ENCODE results near the gene LBP. TPM values are rescaled to one million over a fixed set of nuclear protein-coding genes. Genes with fewer than 3 reads are reported as not detected.

LBP gene
- total RNA-seq, 1 experiment from 2014 or later: not detected

- ChIA-PET POLR2A (no interaction called here), CTCF (interaction anchor here (0.6 to 1.5 kb wide), 8 partner anchors 10 to 543 kb away, joined by 3 to 9 read pairs (median 4); no protein-coding TSS in a partner anchor)
- H3K4me1 ChIP-seq: no peaks in the 10 kb centered on the region
- H3K4me3 ChIP-seq (ENCODE audit: low read depth, low read length): no peak overlapping the region
- DNase-seq: no peak
- no peak overlapping the region for H3K4me3 Mint-ChIP-seq (ENCODE audit: unreplicated experiment)
- peaks cover 8% of the 10 kb centered on the region; the same call in 1 of the 2 replicates for H3K9me3 ChIP-seq
- TF ChIP-seq CTCF (IDR thresholded peaks at IDR 0.05; ENCODE audit: insufficient read depth in 1 of 2, low read depth in 1 of 2, low read length in 1 of 2, severe bottlenecking in 1 of 2, unreplicated experiment in 1 of 2): no peak
- BruUV-seq (replicated peaks): no TSS peak
- H3K36me3 Mint-ChIP-seq (ENCODE audit: insufficient read depth, unreplicated experiment): no peaks in the 10 kb centered on the region
- H3K27ac Mint-ChIP-seq (ENCODE audit: unreplicated experiment): no peak overlapping the region
- H3K9me3 Mint-ChIP-seq (ENCODE audit: unreplicated experiment): no peaks in the 10 kb centered on the region
- no peaks in the 10 kb centered on the region for H3K4me1 Mint-ChIP-seq (ENCODE audit: low read depth, unreplicated experiment)
- no peaks in the 10 kb centered on the region for H3K36me3 ChIP-seq (ENCODE audit: control insufficient read depth, insufficient read depth, low read length)
- no peaks in the 10 kb centered on the region for H3K27me3 ChIP-seq (replicated peaks; ENCODE audit: control insufficient read depth, insufficient read depth, low read length)
- H3K27me3 Mint-ChIP-seq (ENCODE audit: insufficient read depth, unreplicated experiment): peaks cover 8% of the 10 kb centered on the region
- intact Hi-C loops (cut with micrococcal nuclease; ENCODE audit: unreplicated experiment): no loop called here
Measured at GRCh38 chr20:38305541-38305940, 40.7 kb upstream of the LBP start.

- no peak for TF ChIP-seq CTCF (IDR thresholded peaks at IDR 0.05; ENCODE audit: insufficient read depth in 1 of 2, low read depth in 1 of 2, low read length in 1 of 2, severe bottlenecking in 1 of 2, unreplicated experiment in 1 of 2)
- no peaks in the 10 kb centered on the region for H3K4me1 Mint-ChIP-seq (ENCODE audit: low read depth, unreplicated experiment)
- no peaks in the 10 kb centered on the region for H3K36me3 Mint-ChIP-seq (ENCODE audit: insufficient read depth, unreplicated experiment)
- H3K4me3 Mint-ChIP-seq (ENCODE audit: unreplicated experiment): no peak overlapping the region
- intact Hi-C loops (cut with micrococcal nuclease; ENCODE audit: unreplicated experiment): no loop called here
- no peak overlapping the region for H3K4me3 ChIP-seq (ENCODE audit: low read depth, low read length)
- POLR2A ChIA-PET: no interaction called here
- BruUV-seq (replicated peaks): no TSS peak
- no peak for DNase-seq
- no peak overlapping the region for H3K27ac Mint-ChIP-seq (ENCODE audit: unreplicated experiment)
- H3K36me3 ChIP-seq (ENCODE audit: control insufficient read depth, insufficient read depth, low read length): no peaks in the 10 kb centered on the region
- no peaks in the 10 kb centered on the region for H3K9me3 Mint-ChIP-seq (ENCODE audit: unreplicated experiment)
- CTCF ChIA-PET: no interaction called here
- H3K27me3 ChIP-seq (replicated peaks; ENCODE audit: control insufficient read depth, insufficient read depth, low read length): no peaks in the 10 kb centered on the region
- peaks cover 8% of the 10 kb centered on the region; the same call in 1 of the 2 replicates for H3K9me3 ChIP-seq
- H3K27me3 Mint-ChIP-seq (ENCODE audit: insufficient read depth, unreplicated experiment): peaks cover 12% of the 10 kb centered on the region
- no peaks in the 10 kb centered on the region for H3K4me1 ChIP-seq
Measured at GRCh38 chr20:38306379-38306778, 39.9 kb upstream of the LBP start.

GRCh38 chr20:38307371-38308046, 38.8 kb upstream of the LBP start:
- Histone ChIP-seq H3K36me3 (ENCODE audit: control insufficient read depth, insufficient read depth, low read length) (no peaks in the 10 kb centered on the region), H3K27me3 (replicated peaks; ENCODE audit: control insufficient read depth, insufficient read depth, low read length) (no peaks in the 10 kb centered on the region), H3K4me1 (no peaks in the 10 kb centered on the region), H3K9me3 (peaks cover 8% of the 10 kb centered on the region; the same call in 1 of the 2 replicates), H3K4me3 (ENCODE audit: low read depth, low read length) (no peak overlapping the region)
- DNase-seq: no peak
- Mint-ChIP-seq H3K27ac (ENCODE audit: unreplicated experiment) (no peak overlapping the region), H3K4me1 (ENCODE audit: low read depth, unreplicated experiment) (no peaks in the 10 kb centered on the region), H3K27me3 (ENCODE audit: insufficient read depth, unreplicated experiment) (peaks cover 12% of the 10 kb centered on the region), H3K36me3 (ENCODE audit: insufficient read depth, unreplicated experiment) (no peaks in the 10 kb centered on the region), H3K9me3 (ENCODE audit: unreplicated experiment) (no peaks in the 10 kb centered on the region), H3K4me3 (ENCODE audit: unreplicated experiment) (no peak overlapping the region)
- no TSS peak for BruUV-seq (replicated peaks)
- ChIA-PET POLR2A (no interaction called here), CTCF (interaction anchor here (0.7 to 1.1 kb wide), 4 partner anchors 10 to 31 kb away, joined by 3 read pairs; no protein-coding TSS in a partner anchor)
- intact Hi-C loops (cut with micrococcal nuclease; ENCODE audit: unreplicated experiment): no loop called here
- no peak for TF ChIP-seq CTCF (IDR thresholded peaks at IDR 0.05; ENCODE audit: insufficient read depth in 1 of 2, low read depth in 1 of 2, low read length in 1 of 2, severe bottlenecking in 1 of 2, unreplicated experiment in 1 of 2)

Data from Caco-2 (cell line).